HEK293T (cell line): Measurements from ENCODE around the gene FHAD1.

ENCODE experiments used
- CTCF ChIA-PET: fragments of 350-600 bp; formaldehyde crosslinking; extraction: SDS; loops from one replicate; lab custom pipeline; 2021; ENCODE audit warnings: antibody characterized with exemption, inconsistent platforms; lab: Yijun Ruan, JAX
- POLR2A ChIA-PET: fragments of 350-600 bp; formaldehyde crosslinking; extraction: SDS; loops from one replicate; lab custom pipeline; 2020; ENCODE audit warnings: antibody characterized with exemption, inconsistent platforms; lab: Yijun Ruan, JAX
- DNase-seq: peaks from one replicate; pipeline ENCODE4 v3.0.0; 2012; ENCODE audit warnings: mixed read lengths; ENCODE audit errors: extremely low spot score
- ARNT ChIP-seq: fragments of 450-650 bp; IDR thresholded peaks from 2 replicates; pipeline ENCODE4 v1.6.1; 2017; ENCODE audit warnings: mild to moderate bottlenecking
- BHLHE40 ChIP-seq: fragments of 450-650 bp; IDR thresholded peaks from 2 replicates; pipeline ENCODE4 v1.6.1; 2016; ENCODE audit warnings: mild to moderate bottlenecking, moderate library complexity, borderline replicate concordance
- CTBP1 ChIP-seq: fragments of 450-650 bp; IDR thresholded peaks from 2 replicates; pipeline ENCODE4 v1.6.1; 2016; ENCODE audit warnings: borderline replicate concordance
- ELF4 ChIP-seq: fragments of 450-650 bp; IDR thresholded peaks from 2 replicates; pipeline ENCODE4 v1.6.1; 2017; ENCODE audit warnings: antibody characterized with exemption
- FOXA1 ChIP-seq: fragments of 450-650 bp; IDR thresholded peaks from 2 replicates; pipeline ENCODE4 v1.6.1; 2016; ENCODE audit warnings: mild to moderate bottlenecking
- FOXK2 ChIP-seq: fragments of 450-650 bp; IDR thresholded peaks from 2 replicates; pipeline ENCODE4 v1.6.1; 2016; ENCODE audit warnings: mild to moderate bottlenecking
- FOXM1 ChIP-seq: fragments of 450-650 bp; IDR thresholded peaks from 2 replicates; pipeline ENCODE4 v1.6.1; 2017; ENCODE audit warnings: mild to moderate bottlenecking, borderline replicate concordance
- HDGF ChIP-seq: fragments of 450-650 bp; IDR thresholded peaks from 2 replicates; pipeline ENCODE4 v1.6.1; 2017; ENCODE audit warnings: antibody characterized with exemption, borderline replicate concordance
- L3MBTL2 ChIP-seq: fragments of 450-650 bp; conservative IDR thresholded peaks from 2 replicates; pipeline ENCODE4 v1.6.1; 2016; ENCODE audit warnings: mild to moderate bottlenecking
- LEF1 ChIP-seq: fragments of 450-650 bp; IDR thresholded peaks from 2 replicates; pipeline ENCODE4 v1.6.1; 2017; ENCODE audit warnings: mild to moderate bottlenecking, borderline replicate concordance
- NFRKB ChIP-seq: fragments of 450-650 bp; IDR thresholded peaks from 2 replicates; pipeline ENCODE4 v1.6.1; 2016; ENCODE audit warnings: mild to moderate bottlenecking, moderate library complexity
- SP1 ChIP-seq: fragments of 450-650 bp; IDR thresholded peaks from 2 replicates; pipeline ENCODE4 v1.6.1; 2017
- SUZ12 ChIP-seq: fragments of 450-650 bp; IDR thresholded peaks from 2 replicates; pipeline ENCODE4 v1.6.1; 2016; ENCODE audit warnings: mild to moderate bottlenecking
- TARDBP ChIP-seq: fragments of 450-650 bp; IDR thresholded peaks from 2 replicates; pipeline ENCODE4 v1.6.1; 2016
- ZNF384 ChIP-seq: fragments of 450-650 bp; IDR thresholded peaks from 2 replicates; pipeline ENCODE4 v1.6.1; 2016
- TF ChIP-seq, protein P1 (sequence below): fragments of 450-650 bp; IDR thresholded peaks from 2 replicates; pipeline ENCODE4 v1.6.1; 2016

FHAD1 gene

DNA sequence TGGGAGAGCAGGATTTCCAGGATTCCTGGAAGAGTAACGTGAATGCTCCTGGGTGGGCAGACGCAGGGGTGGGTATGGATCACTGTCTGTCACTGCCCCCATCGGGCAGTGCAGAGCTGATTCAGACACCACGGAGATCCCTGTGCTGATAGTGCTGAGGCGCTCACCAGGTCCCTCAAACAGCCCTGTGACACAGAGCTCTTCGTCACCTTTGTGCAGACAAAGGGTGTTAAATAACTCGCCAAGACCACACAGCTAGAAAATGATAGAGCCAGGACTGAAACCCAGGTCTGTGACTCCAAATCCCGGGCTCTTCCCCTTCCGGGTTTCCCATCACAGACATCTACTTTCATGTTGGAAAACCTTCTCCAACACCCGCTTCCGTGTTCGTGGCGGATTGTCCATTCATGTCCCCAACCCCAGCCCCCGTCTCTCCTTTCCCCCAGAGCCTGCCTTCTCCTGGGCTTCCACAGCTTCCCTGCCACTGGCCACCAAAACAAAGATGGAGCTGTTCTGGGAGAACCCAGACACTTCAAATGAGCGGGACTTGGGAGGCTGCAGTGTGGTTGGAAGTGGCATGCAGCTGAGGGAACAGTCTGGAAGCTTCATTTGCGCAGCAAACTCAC, 165.3 kb downstream of the FHAD1 start:
- POLR2A ChIA-PET: no interaction called here
- no peak for DNase-seq
- TF ChIP-seq SP1 (no peak), NFRKB (no peak), ELF4 (no peak), LEF1 (no peak), FOXK2 (no peak), FOXM1 (no peak), L3MBTL2 (no peak), CTBP1 (no peak), ARNT (no peak), BHLHE40 (no peak), SUZ12 (no peak), HDGF (no peak), FOXA1 (no peak), ZNF384 (no peak), TARDBP (no peak)
- TF ChIP-seq, protein P1, sequence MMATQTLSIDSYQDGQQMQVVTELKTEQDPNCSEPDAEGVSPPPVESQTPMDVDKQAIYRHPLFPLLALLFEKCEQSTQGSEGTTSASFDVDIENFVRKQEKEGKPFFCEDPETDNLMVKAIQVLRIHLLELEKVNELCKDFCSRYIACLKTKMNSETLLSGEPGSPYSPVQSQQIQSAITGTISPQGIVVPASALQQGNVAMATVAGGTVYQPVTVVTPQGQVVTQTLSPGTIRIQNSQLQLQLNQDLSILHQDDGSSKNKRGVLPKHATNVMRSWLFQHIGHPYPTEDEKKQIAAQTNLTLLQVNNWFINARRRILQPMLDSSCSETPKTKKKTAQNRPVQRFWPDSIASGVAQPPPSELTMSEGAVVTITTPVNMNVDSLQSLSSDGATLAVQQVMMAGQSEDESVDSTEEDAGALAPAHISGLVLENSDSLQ: no peak
- CTCF ChIA-PET: interaction anchor here (0.8 to 1.5 kb wide), 2 partner anchors 89 to 254 kb away, joined by 3 read pairs; no protein-coding TSS in a partner anchor

- CTCF ChIA-PET: interaction anchor here (1.5 kb wide), 1 partner anchor 90 kb away, joined by 3 read pairs; no protein-coding TSS in a partner anchor
- no peak for DNase-seq
- TF ChIP-seq FOXM1 (no peak), HDGF (no peak), CTBP1 (no peak), FOXA1 (no peak), L3MBTL2 (no peak), FOXK2 (no peak), SUZ12 (no peak), TARDBP (no peak), ELF4 (no peak), BHLHE40 (no peak), SP1 (no peak), NFRKB (no peak), LEF1 (no peak), ZNF384 (no peak), ARNT (no peak)
- TF ChIP-seq, protein P1: no peak
- POLR2A ChIA-PET: no interaction called here
Observed at GRCh38 chr1:15412843-15413242, 165.8 kb downstream of the FHAD1 start.

DNA sequence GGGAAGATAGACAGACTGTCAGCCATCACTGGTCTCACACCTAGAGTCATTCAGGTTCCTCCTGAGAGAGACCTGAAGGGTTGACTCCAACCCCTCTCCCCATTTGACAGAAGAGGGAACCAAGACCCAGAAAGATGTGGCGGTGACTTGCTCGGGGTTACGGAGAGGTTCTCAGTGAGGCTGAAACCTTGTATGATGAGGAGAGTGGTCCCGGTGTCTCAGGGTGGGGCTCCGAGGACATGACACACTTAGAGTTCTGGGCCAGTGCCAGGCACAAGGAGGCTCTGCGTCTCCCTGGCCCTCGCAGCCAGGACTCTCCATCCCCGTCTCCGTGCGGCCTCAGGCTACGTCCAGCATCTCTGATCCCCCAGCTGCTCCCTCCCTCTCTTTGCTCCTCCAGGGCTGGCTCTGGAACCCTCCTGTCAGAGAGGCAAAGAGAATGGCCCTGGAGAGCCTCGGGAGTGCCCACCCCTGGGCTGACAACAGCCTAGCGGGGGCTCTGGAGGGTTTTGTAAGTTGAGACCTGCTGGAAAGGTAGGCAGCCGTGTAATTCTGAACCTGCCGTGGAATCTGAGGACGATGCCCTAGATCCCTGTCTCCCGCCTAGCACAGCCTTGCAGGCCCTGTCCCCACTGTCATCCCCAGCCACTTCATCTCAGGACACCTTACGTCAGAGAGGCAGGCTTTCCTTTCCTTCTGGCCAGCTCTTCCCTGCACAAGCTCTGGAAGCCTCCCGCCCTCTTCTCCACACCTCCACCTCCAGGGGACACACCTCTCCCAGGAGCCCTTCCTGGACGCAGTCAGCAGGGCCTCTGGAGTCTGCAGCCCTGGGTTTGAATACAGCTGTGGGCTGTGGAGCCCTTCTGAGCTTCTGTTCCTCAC, 166.8 kb downstream of the FHAD1 start:
- CTCF ChIA-PET: no interaction called here
- no peak for TF ChIP-seq SP1
- TF ChIP-seq FOXM1: no peak
- no peak for TF ChIP-seq BHLHE40
- TF ChIP-seq CTBP1: no peak
- no peak for TF ChIP-seq ARNT
- TF ChIP-seq L3MBTL2: no peak
- no peak for DNase-seq
- POLR2A ChIA-PET: no interaction called here

DNA sequence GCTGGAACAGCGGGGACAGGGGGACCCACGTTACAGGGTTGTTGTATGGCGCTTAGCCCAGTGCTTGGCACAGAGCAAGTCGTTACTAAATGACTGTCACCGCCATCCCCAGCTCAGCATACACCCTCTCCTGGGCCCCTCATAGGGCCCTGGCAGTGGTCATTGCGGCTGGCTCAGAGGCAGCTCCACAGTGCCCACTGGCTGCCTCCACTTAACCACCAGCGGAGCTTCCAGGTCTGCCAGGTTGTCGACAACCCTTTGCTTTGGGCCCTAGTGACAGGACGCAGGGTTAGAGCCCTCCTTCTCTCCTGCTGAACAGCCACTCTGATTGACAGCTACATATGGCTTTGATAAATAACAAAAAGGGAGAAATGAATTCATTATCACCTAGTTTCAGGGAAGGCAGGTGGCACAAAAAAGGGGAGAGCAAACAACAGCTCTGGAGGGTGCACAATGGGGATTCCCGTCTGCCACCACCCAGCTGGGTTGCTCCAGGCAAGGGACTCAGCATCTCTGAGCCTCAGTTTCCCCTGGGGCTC, 167.5 kb downstream of the FHAD1 start:
- POLR2A ChIA-PET: no interaction called here
- CTCF ChIA-PET: no interaction called here
- TF ChIP-seq FOXK2: no peak
- TF ChIP-seq ZNF384: no peak
- TF ChIP-seq SUZ12: no peak
- DNase-seq: no peak

DNA sequence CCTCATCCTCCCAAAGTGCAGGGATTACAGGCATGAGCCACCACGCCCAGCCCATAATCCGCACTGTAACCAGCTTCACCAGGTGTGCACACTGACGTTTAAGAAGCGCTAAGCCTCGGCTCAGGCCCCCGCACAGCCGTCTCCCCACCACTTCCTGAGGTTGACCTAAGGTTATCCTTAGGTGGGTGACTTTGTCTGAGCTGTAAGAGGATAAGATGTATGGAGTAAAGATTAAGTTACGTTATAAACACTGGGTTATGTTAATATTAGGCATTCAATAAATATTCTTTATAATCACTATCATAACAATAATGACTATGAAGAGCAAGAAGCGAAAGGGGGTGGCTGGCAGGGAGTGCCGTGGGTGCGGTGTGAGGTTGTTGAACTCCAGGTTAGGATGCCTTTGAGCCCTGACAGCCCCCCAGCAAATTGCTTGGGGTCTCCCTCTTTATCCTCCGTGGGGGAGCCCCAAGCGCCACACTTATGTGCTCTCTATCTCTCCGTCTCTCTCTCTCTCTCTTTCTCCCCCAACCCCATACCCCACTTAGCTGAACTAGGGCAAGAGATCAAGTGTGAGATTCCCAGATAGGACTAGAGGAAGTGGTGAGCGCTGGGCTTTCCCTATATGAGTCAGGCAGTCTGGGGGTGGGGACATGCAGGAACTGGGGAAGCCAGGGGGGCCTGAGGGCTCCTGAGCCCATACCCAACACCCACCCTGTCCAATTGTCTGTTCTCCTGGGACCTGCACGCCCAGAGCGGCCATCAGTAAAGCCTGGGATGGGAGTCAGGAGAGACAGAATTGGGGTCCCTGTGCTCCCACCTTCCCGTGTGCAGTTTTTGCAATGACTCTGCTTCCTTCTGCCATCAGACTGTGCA, 170.3 kb downstream of the FHAD1 start:
- ChIA-PET CTCF (interaction anchor here (0.6 kb wide), 1 partner anchor 946 kb away, joined by 6 read pairs; no protein-coding TSS in a partner anchor), POLR2A (interaction anchor here (0.9 kb wide), 1 partner anchor 14 kb away, joined by 3 read pairs; no protein-coding TSS in a partner anchor)
- no peak for DNase-seq
- TF ChIP-seq FOXM1 (no peak), CTBP1 (no peak), ARNT (no peak), BHLHE40 (no peak), SUZ12 (no peak), ZNF384 (no peak), FOXA1 (no peak), NFRKB (no peak), L3MBTL2 (no peak), LEF1 (no peak)
